ENCODE results near the gene IGSF8.
A peak's percentile ranks its signal among the peaks of the same experiment; 100 is the strongest.
"Not testable (repeated sequence)": the region's sequence is repeated elsewhere in the genome, so short reads cannot be mapped to it uniquely, and the experiment has no call there.

The IGSF8 gene

DNA sequence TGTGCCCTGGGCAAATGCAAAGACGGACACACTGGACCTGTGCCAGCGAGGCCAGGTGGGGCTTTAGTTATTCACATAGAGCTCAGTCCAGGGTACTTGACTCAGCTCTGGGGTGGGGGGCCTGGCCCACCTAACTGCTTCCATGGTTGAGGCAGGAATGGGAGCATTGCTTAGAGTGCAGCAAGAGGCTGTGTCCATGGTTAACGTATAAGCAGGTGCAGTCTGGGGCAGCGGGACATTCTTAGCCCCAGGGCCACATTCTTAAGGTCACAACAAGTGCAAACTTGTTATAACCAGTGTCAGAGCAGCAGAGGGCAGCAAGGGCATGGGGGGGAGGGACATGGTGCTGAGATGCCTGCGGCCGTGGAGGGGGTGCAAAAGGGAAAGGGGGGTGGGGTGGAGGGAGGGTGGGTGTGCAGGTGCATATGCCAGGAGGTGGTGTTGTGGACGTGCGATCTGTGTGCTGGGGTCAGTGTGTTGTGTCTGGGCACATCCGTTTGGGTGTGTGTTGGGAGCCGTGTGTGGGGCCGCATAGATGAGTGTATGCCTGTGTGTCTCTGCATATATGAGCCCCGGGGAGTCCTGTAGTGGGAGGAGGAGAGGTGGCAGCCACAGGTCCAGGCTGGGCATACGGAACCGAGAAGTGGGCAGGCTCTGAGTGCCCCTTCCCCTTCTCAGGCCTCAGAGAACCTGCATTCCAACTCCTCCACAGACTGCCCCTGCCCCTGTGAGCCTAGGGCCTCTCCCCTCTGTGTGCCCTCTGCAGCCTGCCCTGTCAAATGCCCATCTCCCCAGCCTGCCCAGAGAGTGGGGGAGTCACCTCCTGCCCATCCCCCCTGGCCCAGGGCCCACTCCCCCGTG is 36.8 kb downstream of the IGSF8 start:
- no peaks in the 10 kb centered on the region for H3K36me3 Mint-ChIP-seq (ENCODE audit: low read depth)
- H3K4me3 Mint-ChIP-seq = no peak overlapping the region

DNA sequence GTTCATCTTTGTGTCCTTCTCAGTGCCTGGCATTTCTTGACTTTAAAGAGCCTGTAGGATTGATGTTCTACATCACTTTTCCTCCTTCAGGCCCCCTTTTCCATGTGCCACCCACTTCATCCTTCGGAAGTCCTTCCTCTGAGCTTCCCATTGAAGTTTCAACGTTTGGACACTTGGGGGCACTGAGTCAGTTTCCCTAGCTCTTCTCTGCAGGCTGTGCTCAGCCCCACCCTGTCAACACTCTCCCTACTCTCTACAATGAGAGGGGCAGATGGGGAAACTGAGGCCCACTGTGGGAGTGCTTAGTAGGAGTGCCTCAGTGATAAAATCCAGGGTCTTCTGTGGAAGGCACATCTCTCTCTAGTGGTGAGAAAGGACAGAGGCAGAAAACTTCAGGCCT is 40.3 kb downstream of the IGSF8 start:
- Mint-ChIP-seq H3K27me3 (peaks cover 19% of the 10 kb centered on the region), H3K36me3 (ENCODE audit: low read depth) (no peaks in the 10 kb centered on the region), H3K4me3 (no peak overlapping the region), H3K27ac (no peak overlapping the region), H3K4me1 (ENCODE audit: low read depth) (no peaks in the 10 kb centered on the region), H3K9me3 (no peaks in the 10 kb centered on the region)

More for the DNA sequence above, 36.8 kb downstream of the IGSF8 start:
- Mint-ChIP-seq H3K9me3 (no peaks in the 10 kb centered on the region), H3K27ac (no peak overlapping the region), H3K27me3 (peaks cover 8% of the 10 kb centered on the region), H3K4me1 (ENCODE audit: low read depth) (no peaks in the 10 kb centered on the region)

DNA sequence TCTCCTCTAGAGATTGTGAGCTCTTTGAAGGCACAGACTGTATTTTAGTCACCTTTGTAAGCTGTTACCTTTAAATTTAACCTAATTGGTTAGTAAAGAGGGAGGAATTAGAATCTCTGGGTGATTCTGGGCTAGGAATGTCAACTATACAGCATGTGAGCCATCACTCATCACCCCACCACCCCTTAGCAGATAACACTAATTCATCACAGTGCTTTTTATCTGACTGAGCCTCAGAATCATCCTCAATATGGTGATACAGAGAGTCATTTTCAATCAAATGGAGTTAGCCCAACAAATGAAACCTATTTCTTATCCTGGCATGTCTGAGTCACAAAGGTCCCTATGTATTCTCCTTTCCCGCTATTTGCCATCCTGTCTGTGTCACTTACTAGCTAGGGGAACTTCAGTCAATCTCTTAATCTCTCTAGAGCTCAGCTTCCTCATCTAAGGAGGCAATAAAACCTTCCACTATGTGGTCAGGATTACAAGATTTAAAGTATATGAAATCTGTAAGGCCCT is 41.7 kb downstream of the IGSF8 start:
- Mint-ChIP-seq H3K4me3 (no peak overlapping the region), H3K27me3 (peaks cover 19% of the 10 kb centered on the region), H3K27ac (no peak overlapping the region), H3K36me3 (ENCODE audit: low read depth) (no peaks in the 10 kb centered on the region), H3K9me3 (no peaks in the 10 kb centered on the region), H3K4me1 (ENCODE audit: low read depth) (no peaks in the 10 kb centered on the region)

DNA sequence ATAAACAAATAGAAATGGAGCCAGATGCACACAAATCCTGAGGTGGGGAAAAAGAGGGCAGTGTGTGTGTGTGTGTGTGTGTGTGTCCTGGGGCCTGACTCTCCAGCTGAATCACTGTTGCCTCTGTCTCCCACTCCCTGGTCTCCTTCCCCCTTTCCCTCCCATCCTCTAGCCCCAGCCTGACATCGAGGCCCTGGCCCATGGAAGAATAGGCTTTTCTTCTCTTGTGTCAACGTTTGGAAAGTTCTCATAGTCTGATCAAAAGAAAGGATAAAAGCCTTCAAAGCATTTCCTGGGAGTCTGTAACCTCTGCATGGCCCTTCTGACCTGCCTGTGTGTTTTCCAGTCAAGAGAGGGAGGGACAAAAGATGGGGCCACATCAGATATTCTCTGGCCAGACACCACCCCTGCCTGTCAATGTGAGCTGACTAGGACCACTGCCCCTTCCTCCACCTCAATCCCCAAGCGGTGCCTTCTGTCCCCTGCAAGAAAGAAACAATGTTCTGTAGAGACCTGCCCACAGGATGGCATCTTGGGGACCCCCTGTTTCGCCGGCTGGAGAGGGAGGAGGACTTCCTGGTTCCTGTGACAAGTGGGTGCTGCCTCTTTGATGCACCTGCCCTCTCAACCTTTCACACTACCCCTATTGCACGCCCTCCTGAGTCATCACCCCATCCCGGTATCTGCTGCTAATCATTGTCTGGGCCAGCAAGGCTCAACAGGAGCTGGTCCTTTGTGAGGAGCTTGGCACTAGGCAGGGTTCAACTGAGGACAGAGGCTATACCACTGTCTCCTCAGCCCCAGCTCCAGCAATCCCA is 44.7 kb downstream of the IGSF8 start:
- no peak overlapping the region for H3K4me3 Mint-ChIP-seq
- H3K9me3 Mint-ChIP-seq = no peaks in the 10 kb centered on the region
- H3K36me3 Mint-ChIP-seq (ENCODE audit: low read depth) = no peaks in the 10 kb centered on the region
- H3K27me3 Mint-ChIP-seq = peaks cover 22% of the 10 kb centered on the region
- no peaks in the 10 kb centered on the region for H3K4me1 Mint-ChIP-seq (ENCODE audit: low read depth)
- H3K27ac Mint-ChIP-seq = no peak overlapping the region

DNA sequence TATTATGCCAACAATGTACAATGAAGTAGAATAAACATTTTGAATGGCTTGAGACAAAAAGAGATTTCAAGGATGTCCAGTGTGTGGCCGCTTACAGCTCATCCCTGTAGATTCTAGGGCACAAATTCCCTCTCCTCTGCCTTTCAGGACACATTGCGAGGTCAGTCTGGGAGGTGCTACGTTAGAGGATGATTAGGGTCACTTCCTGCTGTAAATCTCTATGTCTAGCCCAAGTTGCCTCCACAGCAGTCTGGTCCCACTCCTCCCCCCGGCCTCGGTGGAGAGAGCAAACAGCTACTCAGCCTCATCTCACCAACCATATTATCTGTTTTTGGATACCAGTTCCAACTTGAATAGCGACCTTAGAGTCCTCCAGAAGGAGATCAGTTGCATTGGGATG is 45.5 kb downstream of the IGSF8 start:
- Mint-ChIP-seq H3K4me3 (no peak overlapping the region), H3K4me1 (ENCODE audit: low read depth) (no peaks in the 10 kb centered on the region), H3K27me3 (peaks cover 22% of the 10 kb centered on the region)

DNA sequence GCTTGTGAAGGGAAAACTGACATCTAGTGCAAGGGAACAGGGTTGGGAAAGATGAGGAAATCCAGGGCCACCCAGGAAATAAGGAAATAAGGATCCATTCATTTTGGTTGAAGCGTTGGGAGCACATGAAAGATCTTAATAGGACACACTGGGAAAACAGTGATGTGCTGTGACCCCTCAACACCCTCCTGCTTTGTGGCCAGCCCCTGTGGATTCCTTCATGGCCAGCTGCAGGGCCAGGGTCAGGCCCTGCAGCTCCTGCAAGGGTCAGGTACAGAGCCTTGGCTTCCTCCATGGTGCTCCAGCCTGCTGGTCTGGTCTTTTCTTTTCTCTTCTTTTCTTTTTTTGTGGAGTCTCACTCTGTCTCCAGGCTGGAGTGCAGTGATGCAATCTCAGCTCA is 47.8 kb downstream of the IGSF8 start:
- H3K36me3 Mint-ChIP-seq (ENCODE audit: low read depth) = no peaks in the 10 kb centered on the region
- H3K27ac Mint-ChIP-seq = no peak overlapping the region
- peaks cover 12% of the 10 kb centered on the region for H3K4me1 Mint-ChIP-seq (ENCODE audit: low read depth)
- H3K9me3 Mint-ChIP-seq = no peaks in the 10 kb centered on the region
- peaks cover 12% of the 10 kb centered on the region for H3K27me3 Mint-ChIP-seq
- H3K4me3 Mint-ChIP-seq = no peak overlapping the region

More for the DNA sequence above, 45.5 kb downstream of the IGSF8 start:
- H3K9me3 Mint-ChIP-seq = no peaks in the 10 kb centered on the region
- H3K27ac Mint-ChIP-seq = no peak overlapping the region
- no peaks in the 10 kb centered on the region for H3K36me3 Mint-ChIP-seq (ENCODE audit: low read depth)

DNA sequence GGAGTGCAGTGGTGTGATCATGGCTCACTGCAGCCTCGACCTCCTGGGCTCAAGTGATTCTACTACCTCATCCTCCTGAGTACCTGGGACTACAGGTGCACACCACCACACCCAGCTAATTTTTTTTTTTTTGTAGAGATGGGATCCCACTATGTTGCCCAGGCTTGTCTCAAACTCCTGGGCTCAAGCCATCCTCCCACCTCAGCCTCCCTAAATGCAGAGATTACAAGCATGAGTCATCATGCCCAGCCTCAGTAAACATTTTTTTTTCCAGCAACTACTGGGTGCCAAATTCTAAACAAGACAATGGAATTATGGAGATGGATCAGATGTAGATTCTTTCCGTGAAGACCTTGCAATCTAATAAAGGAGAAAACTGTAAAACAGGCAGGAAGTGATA is 48.2 kb downstream of the IGSF8 start:
- H3K4me1 Mint-ChIP-seq (ENCODE audit: low read depth) = peaks cover 12% of the 10 kb centered on the region
- not testable (repeated sequence) for H3K4me3 Mint-ChIP-seq

DNA sequence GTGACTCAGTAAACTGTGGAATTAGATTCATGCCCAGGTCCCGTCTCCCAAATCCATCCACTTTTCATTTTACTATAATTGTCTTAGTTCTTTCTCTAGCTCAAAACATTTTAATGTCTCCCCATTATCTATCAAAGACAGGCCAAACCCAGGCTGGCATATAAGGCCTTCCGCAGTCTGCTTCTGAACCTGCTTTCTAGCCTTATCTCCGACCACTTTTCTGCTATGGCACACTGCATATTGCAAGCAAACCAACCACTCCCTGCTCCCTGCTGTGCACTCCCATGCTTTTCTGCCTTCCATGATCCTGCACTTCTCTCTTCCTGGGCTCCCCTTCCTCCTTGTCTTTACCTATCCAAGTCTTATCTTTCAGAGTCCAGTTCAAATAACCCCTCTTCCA is 49.3 kb downstream of the IGSF8 start:
- H3K27me3 Mint-ChIP-seq = peaks cover 19% of the 10 kb centered on the region
- peaks cover 12% of the 10 kb centered on the region for H3K4me1 Mint-ChIP-seq (ENCODE audit: low read depth)
- no peaks in the 10 kb centered on the region for H3K36me3 Mint-ChIP-seq (ENCODE audit: low read depth)
- no peak overlapping the region for H3K4me3 Mint-ChIP-seq
- no peak overlapping the region for H3K27ac Mint-ChIP-seq
- no peaks in the 10 kb centered on the region for H3K9me3 Mint-ChIP-seq

More for the DNA sequence above, 48.2 kb downstream of the IGSF8 start:
- not testable (repeated sequence) for H3K36me3 Mint-ChIP-seq (ENCODE audit: low read depth); H3K9me3 Mint-ChIP-seq; H3K27ac Mint-ChIP-seq
- peaks cover 13% of the 10 kb centered on the region for H3K27me3 Mint-ChIP-seq

DNA sequence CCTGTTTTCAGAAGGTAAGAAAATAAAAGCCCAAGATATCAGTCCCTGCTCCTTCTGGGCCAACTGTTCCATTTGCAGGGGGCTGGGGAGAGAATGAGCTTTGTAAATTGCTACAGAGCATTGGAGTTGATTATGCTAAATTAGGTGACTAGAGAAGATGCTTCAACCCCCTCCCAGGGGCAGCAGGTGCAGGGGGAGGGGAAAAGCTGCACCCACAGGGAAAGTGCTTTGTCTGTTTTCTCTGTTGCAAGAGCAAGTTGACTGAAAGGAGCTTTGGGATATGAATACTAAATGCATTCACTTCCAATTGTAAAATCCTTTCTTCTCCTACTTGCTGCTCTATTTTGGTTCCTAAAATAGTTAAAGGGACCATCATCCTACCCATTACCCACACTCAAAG is 50.1 kb downstream of the IGSF8 start:
- Mint-ChIP-seq H3K27ac (no peak overlapping the region), H3K36me3 (ENCODE audit: low read depth) (no peaks in the 10 kb centered on the region), H3K4me3 (no peak overlapping the region), H3K9me3 (no peaks in the 10 kb centered on the region), H3K27me3 (peaks cover 19% of the 10 kb centered on the region), H3K4me1 (ENCODE audit: low read depth) (peaks cover 12% of the 10 kb centered on the region)

DNA sequence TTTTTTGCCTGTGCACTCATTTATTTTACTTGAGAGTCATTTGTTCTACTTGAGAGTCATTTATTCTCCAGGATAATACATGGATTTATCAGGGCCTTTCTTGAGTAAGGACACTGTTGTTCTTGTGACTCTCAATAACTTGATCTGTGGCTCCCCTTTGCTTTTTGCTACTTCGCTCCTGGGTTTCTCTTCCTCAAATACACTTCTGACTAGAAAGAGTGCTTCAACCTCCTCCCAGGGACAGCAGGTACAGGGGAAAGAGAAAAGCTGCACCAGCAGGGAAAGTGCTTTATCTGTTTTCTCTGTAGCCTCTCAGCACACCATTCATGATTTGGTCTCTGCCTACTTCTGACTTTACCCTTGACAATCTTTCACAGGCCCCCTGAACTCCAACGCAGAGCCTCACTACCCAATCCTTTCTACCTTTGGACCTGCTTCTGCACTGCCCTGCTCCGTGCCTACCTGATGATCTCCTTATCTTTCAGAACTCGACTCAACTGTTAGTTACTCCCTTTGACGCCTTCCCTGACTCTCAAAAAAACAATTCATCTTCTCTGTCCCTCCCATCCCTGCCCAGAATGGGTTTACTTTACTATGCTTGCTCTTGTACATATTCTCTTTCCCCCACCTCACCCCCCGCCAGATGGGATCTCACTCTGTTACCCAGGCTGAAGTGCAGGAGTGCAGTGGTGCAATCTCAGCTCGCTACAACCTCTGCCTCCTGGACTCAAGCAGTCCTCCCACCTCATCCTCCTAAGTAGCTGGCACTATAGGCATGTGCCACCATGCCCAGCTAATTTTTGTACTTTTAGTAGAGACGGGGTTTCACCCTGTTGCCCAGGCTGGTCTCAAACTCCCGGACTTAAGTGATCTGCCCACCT is 51.1 kb downstream of the IGSF8 start:
- Mint-ChIP-seq H3K4me1 (ENCODE audit: low read depth) (peaks cover 12% of the 10 kb centered on the region), H3K27me3 (peaks cover 19% of the 10 kb centered on the region), H3K9me3 (no peaks in the 10 kb centered on the region), H3K27ac (peak overlapping the region; percentile 78), H3K36me3 (ENCODE audit: low read depth) (no peaks in the 10 kb centered on the region), H3K4me3 (peak overlapping the region; percentile 67)

DNA sequence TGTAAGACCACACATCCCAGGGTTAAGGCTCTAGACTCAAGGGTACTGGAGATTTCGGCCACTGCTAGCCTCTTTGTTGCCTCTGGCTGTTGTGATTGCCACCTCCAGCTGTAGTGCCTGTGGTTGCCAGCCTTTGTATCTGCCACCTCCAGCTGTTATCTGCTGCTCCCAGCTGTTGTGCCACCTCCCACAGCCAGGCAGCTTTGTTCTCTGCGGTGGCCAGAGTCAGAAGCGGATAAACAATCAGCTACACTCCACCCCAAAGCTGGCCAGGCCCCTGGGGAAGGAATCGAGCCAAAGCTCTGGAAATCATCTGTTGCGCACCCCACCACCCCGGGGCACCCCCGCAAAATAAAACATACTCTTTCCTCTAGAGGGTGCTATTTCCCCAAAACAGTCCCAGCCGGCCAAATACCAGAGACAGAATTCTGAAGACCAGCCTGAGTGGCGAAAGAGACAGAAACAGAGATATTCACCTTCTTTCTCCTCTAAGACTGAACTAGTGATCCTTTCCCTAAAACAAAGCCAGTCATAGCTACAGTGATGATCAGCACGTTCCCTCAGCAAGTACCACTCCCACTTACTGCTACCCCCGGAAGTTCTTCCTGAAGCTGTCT is 51.8 kb downstream of the IGSF8 start:
- Mint-ChIP-seq H3K9me3 (no peaks in the 10 kb centered on the region), H3K27me3 (peaks cover 19% of the 10 kb centered on the region), H3K4me1 (ENCODE audit: low read depth) (peaks cover 12% of the 10 kb centered on the region), H3K27ac (peak overlapping the region; percentile 78), H3K4me3 (peak overlapping the region; percentile 67), H3K36me3 (ENCODE audit: low read depth) (no peaks in the 10 kb centered on the region)

DNA sequence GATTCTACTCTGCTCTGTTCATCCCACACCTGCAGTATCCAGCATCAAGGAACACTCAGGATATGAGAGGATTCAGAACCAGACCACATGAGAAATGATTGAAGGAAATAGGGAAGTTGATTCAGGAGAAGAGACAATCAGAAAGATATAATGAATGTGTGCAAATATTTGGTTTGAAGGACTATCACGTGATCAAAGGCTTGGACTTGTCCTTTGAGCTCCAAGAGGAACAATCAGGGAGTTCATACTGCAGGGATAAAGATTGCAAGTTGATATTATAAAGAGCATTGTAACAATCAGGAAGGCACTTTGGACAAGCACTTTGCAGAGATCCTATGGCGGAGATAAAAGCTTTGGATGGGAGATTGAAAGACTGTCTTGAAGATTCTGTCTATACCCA is 52.8 kb downstream of the IGSF8 start:
- Mint-ChIP-seq H3K9me3 (no peaks in the 10 kb centered on the region), H3K27ac (no peak overlapping the region), H3K4me3 (no peak overlapping the region), H3K36me3 (ENCODE audit: low read depth) (no peaks in the 10 kb centered on the region), H3K27me3 (peaks cover 19% of the 10 kb centered on the region), H3K4me1 (ENCODE audit: low read depth) (peaks cover 12% of the 10 kb centered on the region)

DNA sequence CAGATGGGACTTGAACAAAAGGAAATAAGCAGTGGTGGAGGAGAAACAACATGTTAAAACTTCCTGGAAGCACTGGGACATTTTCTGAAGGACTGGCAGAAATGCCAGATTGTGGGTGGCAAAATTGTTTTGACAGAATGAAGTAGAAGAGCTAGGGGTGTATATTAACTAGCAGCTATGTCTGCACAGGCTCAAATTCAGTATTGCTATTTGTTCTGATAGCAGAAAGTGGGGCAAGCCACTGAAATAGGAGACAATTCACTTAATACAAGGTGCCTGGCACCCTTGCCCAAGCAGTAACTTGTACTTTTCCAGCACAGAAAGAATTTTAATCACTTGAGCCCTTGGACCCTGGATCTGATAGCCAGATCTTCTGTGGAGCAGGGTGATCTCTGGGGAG is 54.9 kb downstream of the IGSF8 start:
- no peaks in the 10 kb centered on the region for H3K9me3 Mint-ChIP-seq
- no peak overlapping the region for H3K27ac Mint-ChIP-seq
- H3K4me1 Mint-ChIP-seq (ENCODE audit: low read depth) = peaks cover 12% of the 10 kb centered on the region
- no peaks in the 10 kb centered on the region for H3K36me3 Mint-ChIP-seq (ENCODE audit: low read depth)
- peaks cover 16% of the 10 kb centered on the region for H3K27me3 Mint-ChIP-seq
- no peak overlapping the region for H3K4me3 Mint-ChIP-seq
